ENCODE measurements around the gene GSTT4. TPM values are rescaled to one million over a fixed set of nuclear protein-coding genes. Genes with fewer than 3 reads are reported as not detected.
"Not testable (repeated sequence)": the region's sequence is repeated elsewhere in the genome, so short reads cannot be mapped to it uniquely, and the experiment has no call there.

Gene GSTT4
- total RNA-seq, 4 donors from 2014 or later, result not detected

- 89 to 95% methylated on average over 2 to 4 of the region's 4 CpGs for WGBS, 2 donors (ENCODE audit: low coverage in 1 of 2)
Observed at GRCh38 chr22:24043958-24044357, 38.7 kb upstream of the GSTT4 start.

GRCh38 chr22:24043465-24043864, 38.2 kb upstream of the GSTT4 start:
- H3K9me3 ChIP-seq; H3K4me3 ChIP-seq; H3K27me3 ChIP-seq; intact Hi-C loops (cut with DNase I; ENCODE audit: low total_unique reads); H3K4me1 ChIP-seq; H3K27ac ChIP-seq; in situ Hi-C loops (cut with MboI; ENCODE audit: low pct_ligation_motif_present in 1 of 4, low pct_unique_long_range_greater_than_20kb in 1 of 4, low sequenced_read_pairs in 3 of 4); DNase-seq: not testable (repeated sequence)
- peaks cover 0 to 43% (median 18%) of the 10 kb centered on the region in 4 donors for H3K36me3 ChIP-seq
- 89 to 93% methylated on average over 1 to 5 of the region's 5 CpGs for WGBS, 2 donors (ENCODE audit: low coverage in 1 of 2)

More at GRCh38 chr22:24043958-24044357, 38.7 kb upstream of the GSTT4 start:
- Histone ChIP-seq H3K27ac (no peak overlapping the region), H3K9me3 (no peaks in the 10 kb centered on the region), H3K4me1 (no peaks in the 10 kb centered on the region), H3K27me3 (no peaks in the 10 kb centered on the region), H3K36me3 (peaks cover 0 to 42% (median 18%) of the 10 kb centered on the region in 4 donors), H3K4me3 (no peak overlapping the region)
- no peak for DNase-seq
- in situ Hi-C loops (cut with MboI; ENCODE audit: low pct_ligation_motif_present in 1 of 4, low pct_unique_long_range_greater_than_20kb in 1 of 4, low sequenced_read_pairs in 3 of 4) (no loop called here), intact Hi-C loops (cut with DNase I; ENCODE audit: low total_unique reads) (no loop called here)
- no peak for TF ChIP-seq POLR2A (IDR thresholded peaks at IDR 0.05)
- TF ChIP-seq EP300 (IDR thresholded peaks at IDR 0.05; ENCODE audit: low read depth), result no peak
- no peak for TF ChIP-seq CTCF (IDR thresholded peaks at IDR 0.05)

- in situ Hi-C loops (cut with MboI; ENCODE audit: low pct_ligation_motif_present in 1 of 4, low pct_unique_long_range_greater_than_20kb in 1 of 4, low sequenced_read_pairs in 3 of 4), result no loop called here
- intact Hi-C loops (cut with DNase I; ENCODE audit: low total_unique reads), result no loop called here
- no peaks in the 10 kb centered on the region for H3K4me1 ChIP-seq
- DNase-seq, result no peak
- H3K27ac ChIP-seq, result no peak overlapping the region
- peaks cover 0 to 41% (median 13%) of the 10 kb centered on the region in 4 donors for H3K36me3 ChIP-seq
- no peaks in the 10 kb centered on the region for H3K9me3 ChIP-seq
- no peak for TF ChIP-seq EP300 (IDR thresholded peaks at IDR 0.05; ENCODE audit: low read depth)
- H3K4me3 ChIP-seq, result no peak overlapping the region
- no peaks in the 10 kb centered on the region for H3K27me3 ChIP-seq
- 99% methylated on average over 4 of the region's 4 CpGs; no CpG with 5 or more reads in 1 of the 2 donors for WGBS, 2 donors (ENCODE audit: low coverage in 1 of 2)
Observed at GRCh38 chr22:24040946-24041345, 35.7 kb upstream of the GSTT4 start.

GRCh38 chr22:24039046-24039445, 33.8 kb upstream of the GSTT4 start:
- Histone ChIP-seq H3K4me3 (no peak overlapping the region), H3K27ac (no peak overlapping the region), H3K9me3 (no peaks in the 10 kb centered on the region), H3K36me3 (peaks cover 0 to 36% (median 12%) of the 10 kb centered on the region in 4 donors), H3K4me1 (no peaks in the 10 kb centered on the region), H3K27me3 (no peaks in the 10 kb centered on the region)
- WGBS, 2 donors (ENCODE audit: low coverage in 1 of 2), result 88 to 90% methylated on average over 5 to 6 of the region's 6 CpGs
- DNase-seq, result no peak
- in situ Hi-C loops (cut with MboI; ENCODE audit: low pct_ligation_motif_present in 1 of 4, low pct_unique_long_range_greater_than_20kb in 1 of 4, low sequenced_read_pairs in 3 of 4) (no loop called here), intact Hi-C loops (cut with DNase I; ENCODE audit: low total_unique reads) (no loop called here)
- TF ChIP-seq EP300 (IDR thresholded peaks at IDR 0.05; ENCODE audit: low read depth), result no peak
- TF ChIP-seq POLR2A (IDR thresholded peaks at IDR 0.05), result no peak
- TF ChIP-seq CTCF (IDR thresholded peaks at IDR 0.05), result no peak
- TF ChIP-seq POLR2AphosphoS5 (IDR thresholded peaks at IDR 0.05), result no peak

- Histone ChIP-seq H3K36me3 (peaks cover 0 to 36% (median 12%) of the 10 kb centered on the region in 4 donors), H3K4me3 (no peak overlapping the region)
- intact Hi-C loops (cut with DNase I; ENCODE audit: low total_unique reads), result no loop called here
Observed at GRCh38 chr22:24037851-24038765, 32.9 kb upstream of the GSTT4 start.

More at GRCh38 chr22:24037851-24038765, 32.9 kb upstream of the GSTT4 start:
- in situ Hi-C loops (cut with MboI; ENCODE audit: low pct_ligation_motif_present in 1 of 4, low pct_unique_long_range_greater_than_20kb in 1 of 4, low sequenced_read_pairs in 3 of 4), result no loop called here
- Histone ChIP-seq H3K27ac (no peak overlapping the region), H3K4me1 (no peaks in the 10 kb centered on the region), H3K27me3 (no peaks in the 10 kb centered on the region), H3K9me3 (no peaks in the 10 kb centered on the region)
- no peak for TF ChIP-seq CTCF (IDR thresholded peaks at IDR 0.05)
- TF ChIP-seq POLR2A (IDR thresholded peaks at IDR 0.05), result no peak
- TF ChIP-seq EP300 (IDR thresholded peaks at IDR 0.05; ENCODE audit: low read depth), result no peak
- no peak for TF ChIP-seq POLR2AphosphoS5 (IDR thresholded peaks at IDR 0.05)
- 94 to 100% methylated on average over 1 to 8 of the region's 8 CpGs for WGBS, 2 donors (ENCODE audit: low coverage in 1 of 2)
- no peak for DNase-seq

All from transverse colon (tissue), 4 donors.